Dermis blood vessel endothelial cell (primary cell): Measurements from ENCODE around the gene ZNF296. TPM values are rescaled to one million over a fixed set of nuclear protein-coding genes. Genes with fewer than 3 reads are reported as not detected.

Experiments
- DNase-seq: peaks from one replicate; pipeline ENCODE4 v3.0.0; 2010
- total RNA-seq: library from RNA; depleted of rRNA; stranded (reverse); fragments of >200 nt; gene quantifications from 2 replicates; pipeline ENCODE4 v1.2.3, GENCODE V29; 2014

ZNF296 gene
- total RNA-seq, 1 donor from 2014 or later, result 0.17 TPM

DNA sequence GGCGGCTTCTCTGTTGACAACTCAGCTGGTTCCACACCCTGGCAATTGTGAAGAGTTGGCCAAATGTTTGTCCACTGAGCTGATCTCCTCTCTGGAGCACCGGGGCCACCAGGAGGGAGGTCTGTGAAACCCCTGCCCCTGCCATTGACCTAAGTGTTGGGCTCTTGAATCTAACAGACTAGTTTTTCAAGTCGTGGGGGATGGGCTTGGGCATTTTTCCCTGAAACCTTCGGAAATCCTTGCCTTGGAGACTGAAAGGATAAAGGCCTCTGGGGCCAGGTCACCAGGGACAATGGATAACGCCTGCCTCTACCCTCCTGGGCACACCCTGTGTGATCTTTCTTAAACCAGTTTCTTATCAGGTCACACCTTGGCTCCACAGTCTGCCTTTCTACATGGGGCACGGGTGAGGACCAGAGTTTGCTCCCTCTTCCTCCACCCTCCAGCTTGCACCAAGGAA, 3.7 kb upstream of the ZNF296 start:
- DNase-seq, result no peak

DNA sequence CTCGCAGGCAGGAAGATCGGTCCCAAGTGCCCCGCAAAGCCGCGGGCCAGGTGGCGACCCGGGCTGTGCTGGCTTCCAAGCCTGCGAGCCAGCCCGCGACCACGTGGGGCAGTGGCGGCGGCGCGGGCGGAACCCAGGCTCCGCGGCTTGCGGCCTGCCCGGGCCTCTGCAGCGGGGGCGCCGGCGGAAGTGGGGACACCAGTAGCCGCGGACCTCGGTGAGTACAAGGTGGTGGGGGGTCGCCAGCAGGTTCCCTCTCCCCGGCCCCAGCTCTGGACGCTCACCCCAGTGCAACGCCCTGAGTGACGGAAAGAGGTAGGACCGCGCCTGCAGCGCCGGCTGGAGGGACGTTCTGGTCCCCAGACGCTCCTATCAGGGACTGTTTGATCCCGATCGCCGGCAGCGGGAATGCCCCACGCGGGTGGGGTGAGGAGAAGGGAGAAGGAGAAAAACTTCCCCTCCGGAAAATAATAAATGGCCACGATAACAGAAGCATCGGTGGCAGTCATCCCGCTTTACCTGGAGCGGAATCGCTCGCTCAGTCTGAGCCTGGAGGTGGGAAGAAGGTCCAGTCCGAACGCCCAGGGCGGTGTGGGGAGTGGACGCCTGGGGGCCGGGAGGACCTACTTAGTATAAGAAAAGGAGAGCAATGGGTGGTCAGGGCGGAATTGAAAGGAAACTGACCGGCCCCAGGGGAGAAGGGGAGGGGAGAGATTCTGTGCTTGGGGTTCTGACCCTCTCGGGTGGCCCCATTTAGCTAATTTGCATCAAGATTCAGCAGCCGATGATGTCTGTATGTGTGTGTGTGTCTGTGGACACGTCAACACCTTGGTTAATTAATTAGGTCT, 3.0 kb upstream of the ZNF296 start, which contains the start of gene GEMIN7:
GEMIN7 (plus strand) TSS at position 198 of the 848 bp plus-strand sequence. CDS start 10,855 bp downstream, outside the sequence.
- peak; percentile 86 for DNase-seq

DNA sequence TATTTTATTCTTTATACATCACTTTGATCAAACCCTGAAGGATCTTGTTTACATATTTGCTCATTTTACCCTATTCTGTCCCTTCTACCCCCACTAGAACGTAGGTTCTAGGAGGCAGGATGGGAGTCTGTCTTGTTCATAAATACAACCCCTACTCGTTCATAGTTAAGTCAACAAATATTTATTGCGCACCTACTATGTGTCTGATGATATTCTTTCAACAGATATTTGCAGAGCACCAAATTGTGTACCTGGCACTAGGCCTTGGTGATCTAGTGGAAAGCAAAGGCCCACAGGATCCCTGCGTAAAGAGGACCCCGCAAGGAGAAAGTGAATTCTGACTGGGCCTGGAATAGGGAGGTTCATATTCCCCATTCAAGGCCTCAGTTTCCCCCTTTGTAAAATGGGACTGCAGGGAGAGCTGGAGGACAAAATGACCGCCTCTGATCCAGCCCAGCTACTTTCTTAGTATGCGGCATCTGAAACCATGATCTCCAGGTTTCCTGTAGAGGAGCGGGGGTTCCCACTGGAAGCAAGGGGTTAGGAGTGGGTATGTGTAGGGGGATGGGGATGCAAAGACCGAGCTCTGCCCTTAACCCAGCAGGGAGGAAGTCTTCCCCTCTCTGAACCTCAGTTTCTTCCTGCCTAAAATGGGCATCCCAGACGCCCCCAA, 2.2 kb upstream of the ZNF296 start:
- DNase-seq, result no peak

DNA sequence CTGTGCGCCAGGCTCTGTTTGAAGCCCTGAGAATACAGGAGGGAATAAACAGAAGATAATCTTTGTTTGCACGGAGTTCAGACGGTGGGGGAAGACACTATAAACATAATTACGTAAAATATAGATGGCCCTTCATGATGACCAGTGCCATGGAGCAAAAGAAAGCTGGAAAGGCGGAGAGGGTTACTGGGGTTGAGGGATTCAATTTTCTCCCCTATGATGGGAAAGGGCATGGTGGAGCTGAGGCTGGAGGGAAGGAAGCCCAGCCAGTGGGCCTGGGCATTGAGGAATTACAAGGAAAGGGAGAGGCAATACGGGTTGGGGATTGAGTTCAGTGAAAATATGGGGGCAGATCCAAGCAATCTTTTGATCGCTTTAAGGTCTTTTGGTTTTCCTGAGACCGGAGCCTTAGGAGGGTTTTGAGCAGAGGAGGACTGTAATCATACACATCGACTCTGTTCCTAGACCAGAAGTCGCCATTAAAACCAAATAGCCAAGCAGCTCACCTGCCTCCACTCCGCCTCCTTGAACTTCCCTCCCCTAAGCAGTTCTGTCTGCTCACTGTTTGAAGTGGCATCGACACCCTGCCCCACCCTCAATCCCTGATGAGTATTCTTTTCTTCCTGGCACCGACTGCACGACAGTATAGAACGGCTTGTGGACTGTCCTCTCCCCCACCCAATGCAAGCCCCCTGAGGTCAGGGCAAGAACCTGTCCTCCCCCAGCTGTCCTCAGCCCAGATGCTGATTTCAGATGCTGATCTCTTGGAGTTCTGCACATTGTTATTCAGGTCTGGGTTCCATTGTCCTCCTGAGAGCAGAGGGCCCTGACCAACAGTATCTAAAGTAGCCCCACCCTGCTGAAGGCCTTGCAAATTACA, 813 bp upstream of the ZNF296 start:
- no peak for DNase-seq

DNA sequence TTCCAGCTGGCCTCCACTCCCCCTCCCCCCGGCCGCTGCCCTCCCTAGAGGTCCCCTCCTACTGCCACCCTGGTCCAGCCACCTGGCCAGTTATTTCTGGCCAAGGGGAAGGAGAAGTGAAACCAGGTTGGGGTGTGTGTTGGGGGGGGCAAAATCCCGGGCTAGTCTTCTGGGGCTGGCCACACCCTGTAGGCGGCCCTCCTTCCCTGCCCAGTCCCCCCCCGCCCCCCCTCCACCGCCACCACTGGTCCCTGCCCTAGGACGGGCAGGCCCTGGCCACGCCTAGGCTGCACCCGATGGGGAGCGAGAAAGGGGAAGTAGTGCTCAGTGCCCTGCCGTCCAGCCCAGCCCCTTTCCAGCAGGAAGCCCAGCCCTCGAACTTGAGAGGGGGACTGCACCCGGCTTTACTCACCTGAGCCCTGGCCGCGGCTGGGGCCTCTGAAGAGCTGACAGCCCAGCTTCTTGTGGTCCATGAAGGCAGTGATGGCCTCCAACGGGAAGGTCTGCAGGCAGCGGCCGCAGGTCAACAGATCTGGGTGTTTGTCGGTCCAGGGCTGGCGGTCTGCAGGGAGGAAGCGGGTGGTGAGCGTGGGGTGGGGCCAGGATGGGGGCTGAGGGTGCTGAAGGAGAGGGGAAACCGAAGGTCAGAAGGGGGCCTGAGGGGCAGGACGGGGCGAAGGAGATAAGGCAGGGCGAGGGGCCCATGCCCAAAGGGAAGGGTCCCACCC, 813 bp downstream of the ZNF296 start:
- peak; percentile 38 for DNase-seq

DNA sequence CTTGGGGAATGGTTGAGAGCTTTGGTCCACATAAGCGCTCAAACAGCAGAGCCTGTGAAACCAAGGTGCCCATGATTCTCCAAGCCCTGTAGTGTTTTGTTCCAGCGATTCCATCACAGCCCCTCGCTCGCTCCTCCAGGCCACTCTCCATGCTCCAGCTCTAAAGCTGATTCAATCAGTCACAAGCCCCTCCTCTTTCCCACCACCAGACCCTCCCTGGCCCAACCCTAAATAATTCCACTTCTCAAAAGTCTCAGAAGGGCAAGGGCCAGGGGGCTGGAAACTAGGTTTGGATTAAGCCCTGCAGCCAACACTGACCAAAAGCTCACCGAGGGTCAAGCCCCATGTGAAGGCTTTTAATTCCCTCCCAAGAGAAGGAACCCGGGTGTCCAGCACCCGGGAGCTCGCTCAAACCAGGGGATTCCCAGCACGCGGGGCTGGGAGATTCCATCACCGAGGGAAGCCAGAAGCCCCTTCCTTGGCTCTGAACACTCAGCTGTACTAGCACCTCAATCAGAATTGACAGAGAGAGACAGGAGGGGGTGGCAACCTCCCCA, 1.5 kb downstream of the ZNF296 start:
- DNase-seq, result no peak

DNA sequence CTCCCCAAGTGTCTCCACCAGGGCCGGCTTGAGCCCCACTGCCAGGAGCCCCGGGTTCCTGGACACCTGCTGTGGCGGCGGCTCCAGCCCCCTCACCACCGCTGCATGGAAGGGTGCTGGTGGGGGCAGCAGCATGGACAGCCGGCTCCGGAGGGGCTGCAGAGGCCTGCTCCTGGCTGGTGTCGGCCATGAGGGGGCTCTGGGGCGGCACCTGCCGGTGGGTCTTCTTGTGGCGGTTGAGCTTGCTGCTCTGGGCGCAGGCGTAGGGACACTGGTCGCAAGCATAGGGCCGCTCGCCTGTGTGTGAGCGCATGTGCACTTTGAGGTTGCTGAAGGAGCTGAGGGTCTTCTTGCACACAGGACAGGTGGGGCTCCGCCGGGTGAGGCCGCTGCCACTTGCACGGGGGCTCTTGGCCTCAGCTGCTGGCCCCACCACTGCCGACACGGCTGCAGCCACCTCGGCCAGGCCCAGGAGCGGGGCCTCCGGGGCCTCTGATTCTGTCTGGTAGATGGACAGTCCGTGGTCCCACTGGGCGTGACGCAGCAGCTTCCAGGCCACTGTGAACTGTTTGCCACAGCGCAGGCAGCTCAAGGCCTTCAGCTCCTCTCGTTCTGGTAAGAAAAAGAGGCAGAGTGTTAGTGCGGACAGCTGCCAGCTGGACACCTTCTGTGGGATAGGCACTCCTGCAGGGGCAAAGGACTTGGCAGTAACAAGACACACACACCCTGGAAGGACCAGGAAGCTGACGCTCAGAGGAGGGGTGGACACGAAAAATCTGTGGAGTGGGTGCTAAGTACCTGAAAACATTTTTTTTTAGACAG, 4.1 kb downstream of the ZNF296 start:
- DNase-seq, result no peak

DNA sequence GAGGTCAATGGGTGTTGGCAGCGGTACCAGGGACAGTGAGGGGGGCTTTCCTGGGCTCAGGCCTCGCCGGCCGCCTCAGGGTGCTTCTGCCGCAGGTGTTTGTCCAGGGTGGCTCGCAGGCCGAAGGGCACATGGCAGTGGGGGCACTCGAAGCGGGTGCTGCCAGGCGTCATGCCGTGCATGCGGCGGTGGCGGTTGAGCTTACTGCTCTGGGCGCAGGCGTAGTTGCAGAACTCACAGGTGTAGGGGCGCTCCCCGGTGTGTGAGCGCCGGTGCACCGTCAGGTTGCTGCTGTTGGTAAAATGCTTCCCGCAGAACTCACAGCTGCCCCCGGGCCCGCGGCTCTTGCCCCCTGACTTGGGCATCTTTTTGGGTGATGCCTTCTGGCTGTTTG, 4.7 kb downstream of the ZNF296 start:
- no peak for DNase-seq

DNA sequence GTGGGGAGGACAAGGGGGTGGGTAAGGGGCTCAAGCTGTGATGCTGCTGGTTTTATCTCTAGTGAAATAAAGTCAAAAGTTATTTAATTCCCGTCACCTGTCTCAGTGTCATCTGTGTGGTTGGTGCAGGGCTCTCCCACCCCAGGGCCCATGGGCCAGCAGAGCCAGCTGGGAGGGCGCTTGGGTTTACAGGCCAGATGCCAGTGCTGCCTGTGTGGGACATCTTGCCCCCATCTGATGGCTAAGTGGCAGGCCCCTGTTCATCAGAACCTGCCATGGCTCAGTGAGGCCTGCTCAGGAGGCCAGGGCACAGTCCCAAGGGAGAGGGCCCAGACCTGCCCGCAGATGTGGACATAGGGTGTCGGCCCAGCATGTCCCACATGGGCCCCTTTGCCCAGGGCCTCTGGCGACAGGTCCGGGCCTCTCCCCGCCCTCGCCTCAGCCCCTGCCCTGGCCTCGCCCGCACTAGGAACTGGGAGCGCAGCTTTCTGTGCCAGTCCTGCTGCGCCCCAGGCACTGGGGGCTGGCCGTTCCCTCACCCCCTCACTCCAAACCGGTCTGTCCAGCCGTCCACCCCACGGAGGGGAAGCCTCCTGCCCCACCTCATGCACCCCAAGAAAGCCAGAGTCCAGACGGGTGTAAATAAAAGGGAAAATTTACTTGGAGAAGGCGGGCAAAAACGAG, 5.3 kb downstream of the ZNF296 start:
- no peak for DNase-seq

DNA sequence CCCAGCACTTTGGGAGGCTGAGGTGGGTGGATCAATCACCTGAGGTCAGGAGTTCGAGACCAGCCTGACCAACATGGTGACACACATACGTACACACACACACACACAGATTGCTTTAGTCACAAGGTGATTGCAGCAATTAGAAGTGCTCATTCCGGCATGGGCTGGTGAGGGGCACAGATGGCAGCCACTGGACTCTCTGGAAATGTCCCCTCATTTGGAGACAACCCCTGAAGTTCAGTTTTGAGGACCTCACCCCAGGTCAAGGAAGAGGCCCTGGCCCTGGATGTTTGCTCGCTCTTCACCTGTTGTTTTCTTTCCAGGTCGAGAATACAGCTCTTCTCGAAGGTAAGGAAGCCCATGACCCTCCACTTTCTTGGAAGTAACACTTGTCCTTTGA, 6.1 kb downstream of the ZNF296 start:
- DNase-seq, result no peak

DNA sequence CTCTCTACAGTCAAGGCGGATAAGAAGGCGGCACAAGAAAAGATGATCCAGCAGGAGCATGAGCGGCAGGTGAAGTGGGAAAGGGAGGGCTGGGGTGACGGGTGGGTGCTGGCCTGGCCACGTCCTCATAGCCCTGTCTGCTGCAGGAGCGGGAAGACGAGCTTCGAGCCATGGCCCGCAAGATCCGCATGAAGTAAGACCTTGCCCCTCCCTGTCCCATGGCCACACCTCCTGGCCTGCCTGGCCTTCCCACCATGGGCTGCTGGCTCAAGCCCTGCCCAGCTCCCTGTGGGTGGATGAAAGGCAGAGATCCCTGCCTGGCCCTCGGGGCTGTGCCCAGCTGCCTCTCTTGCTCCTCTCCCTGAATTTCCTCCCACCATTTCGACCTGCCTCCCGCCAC, 7.2 kb downstream of the ZNF296 start:
- DNase-seq, result no peak

DNA sequence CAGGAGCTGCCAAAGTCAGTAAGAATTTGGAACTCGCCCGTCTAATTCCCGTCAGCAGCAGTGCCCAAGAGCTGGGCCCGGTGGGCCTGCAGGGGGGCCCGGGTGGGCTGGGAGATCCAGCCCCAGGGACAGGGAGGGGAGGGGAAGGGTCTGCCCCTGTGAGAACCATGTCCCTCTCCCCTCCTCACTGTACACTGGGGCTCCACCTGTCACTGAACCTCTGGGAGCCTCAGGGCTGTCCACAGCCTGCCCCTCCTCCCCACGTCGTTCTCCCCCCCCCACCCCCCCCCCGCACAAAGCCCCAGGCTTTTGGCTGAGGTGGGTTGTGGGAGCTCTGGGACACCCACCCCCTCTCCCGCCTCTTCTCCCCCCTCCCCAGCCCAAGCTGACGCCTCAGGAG, 8.2 kb downstream of the ZNF296 start:
- DNase-seq, result no peak

DNA sequence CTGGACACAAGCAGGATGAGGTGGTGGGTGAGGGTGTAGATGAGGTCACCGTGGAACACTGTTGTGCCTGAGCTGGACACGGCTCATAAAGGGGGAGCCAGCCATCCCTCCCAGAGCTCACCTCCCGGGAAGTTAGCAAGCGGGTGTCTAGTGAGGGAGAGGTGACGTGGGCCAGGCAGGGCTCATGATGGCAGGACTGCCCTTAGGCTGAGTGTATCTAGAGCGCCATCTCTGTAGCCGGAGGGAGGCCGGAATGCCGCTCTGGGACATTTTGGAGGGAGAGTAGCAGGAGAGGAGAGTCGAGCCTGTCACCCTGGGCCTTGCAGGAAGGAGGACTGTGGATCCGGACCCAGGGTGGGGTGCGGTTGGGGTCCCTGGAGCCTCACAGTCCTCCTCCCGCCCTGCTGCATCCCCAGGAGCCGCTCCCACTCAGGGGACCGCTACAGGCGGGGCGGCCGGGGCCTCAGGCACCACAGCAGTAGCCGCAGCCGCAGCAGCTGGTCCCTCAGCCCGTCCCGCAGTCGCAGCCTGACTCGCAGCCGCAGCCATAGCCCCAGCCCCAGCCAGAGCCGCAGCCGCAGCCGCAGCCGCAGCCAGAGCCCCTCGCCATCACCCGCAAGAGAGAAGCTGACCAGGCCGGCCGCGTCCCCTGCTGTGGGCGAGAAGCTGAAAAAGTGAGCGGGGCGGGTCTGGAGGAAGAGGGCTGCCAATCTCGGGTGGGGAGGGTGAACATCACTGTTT, 9.2 kb downstream of the ZNF296 start:
- DNase-seq, result no peak

DNA sequence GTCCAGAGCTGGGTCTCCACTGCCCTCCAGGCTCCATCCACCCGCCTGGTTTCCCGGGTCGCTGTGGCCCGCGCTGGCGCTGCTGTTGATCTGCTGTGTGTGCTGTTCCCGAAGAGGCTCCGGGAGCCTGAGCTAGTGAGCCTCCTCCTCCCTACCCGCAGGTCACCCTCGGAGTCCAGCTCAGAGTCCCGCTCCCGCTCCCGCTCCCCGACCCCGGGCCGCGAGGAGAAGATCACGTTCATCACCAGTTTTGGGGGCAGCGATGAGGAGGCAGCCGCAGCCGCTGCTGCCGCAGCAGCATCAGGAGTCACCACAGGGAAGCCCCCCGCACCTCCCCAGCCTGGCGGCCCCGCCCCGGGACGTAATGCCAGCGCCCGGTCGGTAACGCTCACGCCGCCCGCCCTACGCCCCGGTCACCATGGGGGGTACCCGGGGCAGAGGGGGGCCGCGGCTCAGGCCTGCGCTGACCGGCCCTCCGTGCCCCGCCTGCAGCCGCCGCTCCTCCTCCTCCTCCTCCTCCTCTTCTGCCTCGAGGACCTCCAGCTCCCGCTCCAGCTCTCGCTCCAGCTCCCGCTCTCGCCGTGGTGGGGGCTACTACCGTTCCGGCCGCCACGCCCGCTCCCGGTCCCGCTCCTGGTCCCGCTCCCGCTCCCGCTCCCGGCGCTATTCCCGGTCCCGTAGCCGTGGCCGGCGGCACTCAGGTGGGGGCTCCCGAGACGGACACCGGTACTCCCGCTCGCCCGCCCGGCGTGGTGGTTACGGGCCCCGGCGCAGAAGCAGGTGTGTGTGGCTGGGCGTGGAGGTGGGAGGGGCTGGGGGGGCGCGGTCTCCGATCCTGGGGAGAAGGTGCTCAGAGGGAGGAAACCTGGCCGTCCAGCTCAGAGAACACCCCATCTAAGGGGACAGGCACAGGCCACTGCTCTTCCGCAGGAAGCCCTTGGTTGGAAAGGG, 12.2 kb downstream of the ZNF296 start:
- DNase-seq, result no peak

DNA sequence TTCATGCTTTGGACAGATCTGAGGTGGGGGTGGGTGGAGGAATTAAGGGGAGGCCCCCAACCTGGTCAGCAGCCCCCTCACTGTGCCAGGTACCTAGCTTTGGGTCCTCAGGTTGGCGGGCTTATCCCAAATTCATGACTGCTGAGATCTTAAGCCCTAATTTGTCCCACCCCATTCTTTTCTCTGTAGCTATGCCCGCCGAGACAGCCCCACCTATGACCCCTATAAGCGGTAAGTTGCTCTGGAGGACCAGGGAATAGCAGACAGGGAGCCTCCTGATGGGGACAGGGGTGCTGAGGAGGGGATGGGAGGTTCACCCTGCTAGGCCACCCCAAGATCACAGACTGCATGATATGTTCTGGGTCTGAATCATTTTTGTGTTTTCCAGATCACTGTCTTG, 14.3 kb downstream of the ZNF296 start:
- DNase-seq, result no peak

DNA sequence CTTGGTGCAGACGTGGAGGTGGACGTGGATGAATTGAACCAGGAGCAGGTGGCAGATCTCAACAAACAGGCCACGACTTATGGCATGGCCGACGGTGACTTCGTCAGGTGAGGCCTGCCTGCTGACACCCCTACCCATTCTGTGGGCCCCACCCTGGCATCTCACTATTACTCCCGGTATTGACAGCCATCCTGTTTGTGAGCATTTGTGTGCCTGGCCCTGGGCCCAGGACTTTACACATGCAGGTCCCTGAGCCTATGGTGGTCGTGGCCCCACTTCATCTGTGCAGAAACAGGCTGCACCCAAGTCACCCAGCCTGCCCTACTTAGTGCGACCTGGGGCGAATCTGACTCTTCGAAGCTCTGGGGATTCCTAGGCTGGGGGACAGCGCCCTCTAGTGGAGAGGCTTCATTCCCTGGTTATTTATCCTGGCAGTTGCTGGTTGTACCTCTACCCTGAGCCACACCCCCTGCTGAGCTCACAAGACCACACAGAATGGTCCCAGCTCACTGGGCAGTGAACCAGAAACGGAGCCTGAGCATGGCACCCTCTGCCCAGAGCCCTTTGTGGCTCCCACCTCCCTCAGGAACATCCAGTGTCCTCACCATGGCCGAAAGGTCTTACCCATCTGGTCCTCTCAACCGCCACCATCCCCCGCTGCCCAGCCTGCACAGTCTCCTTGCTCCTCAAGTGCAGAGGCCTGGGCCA, 16.9 kb downstream of the ZNF296 start:
- peak; percentile 90 for DNase-seq

DNA sequence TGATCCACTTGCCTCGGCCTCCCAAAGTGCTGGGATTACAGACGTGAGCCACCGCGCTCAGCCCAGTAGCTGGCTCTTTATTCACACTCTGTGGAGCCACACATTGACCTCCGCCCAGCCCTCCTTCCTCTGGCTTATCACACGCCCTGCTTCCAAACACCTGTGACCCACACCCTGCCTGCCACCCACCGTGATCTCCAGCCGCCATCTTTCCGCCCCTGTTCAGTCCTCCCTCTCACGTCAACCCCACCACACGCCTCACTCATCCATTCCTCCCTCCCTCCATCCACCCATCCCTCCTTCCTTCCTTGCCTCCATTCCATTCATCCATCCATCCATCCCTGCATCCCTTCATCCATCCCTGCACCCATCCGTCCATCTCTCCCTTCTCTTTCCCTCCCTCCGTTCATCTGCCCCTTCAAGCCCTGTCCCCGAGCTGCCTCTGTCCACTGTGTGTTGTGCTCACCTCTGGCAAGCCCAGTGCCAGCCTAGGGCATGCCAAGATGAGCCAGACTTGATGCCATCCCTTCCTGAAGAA, 17.6 kb downstream of the ZNF296 start:
- no peak for DNase-seq

DNA sequence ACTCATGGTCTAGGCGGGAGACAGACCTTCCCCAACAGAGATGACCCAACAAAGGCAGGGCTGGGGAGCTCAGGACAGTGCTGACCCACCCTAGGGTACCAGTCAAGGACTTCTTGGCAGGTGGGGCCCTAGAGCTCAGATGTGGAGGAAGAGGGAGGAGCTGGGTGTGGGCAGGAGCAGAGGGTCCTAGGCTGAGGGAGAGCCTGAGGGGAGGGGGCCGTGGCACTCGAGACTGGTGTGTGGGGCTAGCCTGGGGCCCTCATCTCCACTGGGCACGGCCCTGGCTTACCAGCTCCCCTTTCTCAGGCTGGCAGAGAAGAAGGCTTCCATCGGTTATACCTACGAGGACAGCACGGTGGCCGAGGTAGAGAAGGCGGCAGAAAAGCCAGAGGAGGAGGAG, 18.8 kb downstream of the ZNF296 start:
- no peak for DNase-seq
